Endothelial cell of umbilical vein (primary cell): ENCODE measurements around the gene PROK1.

Experiments used
- EZH2 ChIP-seq: IDR thresholded peaks from 2 replicates; pipeline ENCODE4 v1.6.1; 2012; ENCODE audit warnings: borderline replicate concordance, low read depth, mild to moderate bottlenecking, moderate library complexity, low read length, inconsistent platforms; ENCODE audit not compliant: severe bottlenecking
- FOS ChIP-seq: IDR thresholded peaks from 2 replicates; pipeline ENCODE4 v1.6.1; 2011; ENCODE audit warnings: mild to moderate bottlenecking, low read length, moderate library complexity, borderline replicate concordance; ENCODE audit not compliant: insufficient read depth
- JUN ChIP-seq: IDR thresholded peaks from 2 replicates; pipeline ENCODE4 v1.6.1; 2011; ENCODE audit warnings: borderline replicate concordance, low read depth; ENCODE audit not compliant: insufficient read length, insufficient read depth
- POLR2A ChIP-seq: IDR thresholded peaks from 2 replicates; pipeline ENCODE4 v1.6.1; 2012; ENCODE audit warnings: low read depth, mild to moderate bottlenecking, control low read depth, low read length
- TF ChIP-seq, protein P1 (sequence below), 2 donors: IDR thresholded peaks; 1 replicate in 1 of 2; 2 replicates in 1 of 2; pipeline ENCODE4 v1.5.1; 2011; ENCODE audit warnings: low read length in 2 of 2, mild to moderate bottlenecking in 2 of 2, moderate library complexity in 2 of 2, control low read depth in 1 of 2, inconsistent platforms in 1 of 2, low read depth in 1 of 2; ENCODE audit not compliant: insufficient read depth in 1 of 2; ENCODE audit errors: extremely low read depth in 1 of 2
- TF ChIP-seq, protein P2 (sequence below): IDR thresholded peaks from 2 replicates; pipeline ENCODE4 v1.6.1; 2011; ENCODE audit not compliant: insufficient read depth, insufficient read length

DNA sequence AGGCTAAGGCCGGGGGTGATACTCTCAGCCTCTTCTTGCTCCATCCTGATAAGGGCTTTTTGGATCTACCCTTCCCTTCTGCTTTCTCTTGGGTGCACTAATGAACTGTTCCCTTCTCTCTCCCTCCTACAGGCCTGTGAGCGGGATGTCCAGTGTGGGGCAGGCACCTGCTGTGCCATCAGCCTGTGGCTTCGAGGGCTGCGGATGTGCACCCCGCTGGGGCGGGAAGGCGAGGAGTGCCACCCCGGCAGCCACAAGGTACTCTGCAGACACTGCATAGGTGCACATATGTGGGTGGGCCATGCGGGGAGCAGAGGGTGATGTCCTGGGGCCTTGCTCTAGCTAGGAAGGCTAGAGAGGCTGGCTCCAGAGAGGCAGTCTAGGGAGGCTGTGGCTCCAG lies 2.9 kb downstream of the PROK1 start:
- TF ChIP-seq EZH2: no peak
- TF ChIP-seq, protein P1, sequence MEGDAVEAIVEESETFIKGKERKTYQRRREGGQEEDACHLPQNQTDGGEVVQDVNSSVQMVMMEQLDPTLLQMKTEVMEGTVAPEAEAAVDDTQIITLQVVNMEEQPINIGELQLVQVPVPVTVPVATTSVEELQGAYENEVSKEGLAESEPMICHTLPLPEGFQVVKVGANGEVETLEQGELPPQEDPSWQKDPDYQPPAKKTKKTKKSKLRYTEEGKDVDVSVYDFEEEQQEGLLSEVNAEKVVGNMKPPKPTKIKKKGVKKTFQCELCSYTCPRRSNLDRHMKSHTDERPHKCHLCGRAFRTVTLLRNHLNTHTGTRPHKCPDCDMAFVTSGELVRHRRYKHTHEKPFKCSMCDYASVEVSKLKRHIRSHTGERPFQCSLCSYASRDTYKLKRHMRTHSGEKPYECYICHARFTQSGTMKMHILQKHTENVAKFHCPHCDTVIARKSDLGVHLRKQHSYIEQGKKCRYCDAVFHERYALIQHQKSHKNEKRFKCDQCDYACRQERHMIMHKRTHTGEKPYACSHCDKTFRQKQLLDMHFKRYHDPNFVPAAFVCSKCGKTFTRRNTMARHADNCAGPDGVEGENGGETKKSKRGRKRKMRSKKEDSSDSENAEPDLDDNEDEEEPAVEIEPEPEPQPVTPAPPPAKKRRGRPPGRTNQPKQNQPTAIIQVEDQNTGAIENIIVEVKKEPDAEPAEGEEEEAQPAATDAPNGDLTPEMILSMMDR (IDR thresholded peaks at IDR 0.05; ENCODE audit: extremely low read depth in 1 of 2, insufficient read depth in 1 of 2, low read depth in 1 of 2, low read length in 2 of 2): no peak
- TF ChIP-seq FOS: no peak
- no peak for TF ChIP-seq POLR2A
- TF ChIP-seq, protein P2, sequence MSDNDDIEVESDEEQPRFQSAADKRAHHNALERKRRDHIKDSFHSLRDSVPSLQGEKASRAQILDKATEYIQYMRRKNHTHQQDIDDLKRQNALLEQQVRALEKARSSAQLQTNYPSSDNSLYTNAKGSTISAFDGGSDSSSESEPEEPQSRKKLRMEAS: no peak
- TF ChIP-seq JUN: no peak
